ENCODE data around the gene EPS8L2.
A peak's percentile ranks its signal among the peaks of the same experiment; 100 is the strongest.
"Not testable (repeated sequence)": the region's sequence is repeated elsewhere in the genome, so short reads cannot be mapped to it uniquely, and the experiment has no call there.

Gene EPS8L2

GRCh38 chr11:689625-690024 lies 16.4 kb upstream of the EPS8L2 start:
- no peak for DNase-seq

GRCh38 chr11:690244-690643 lies 15.8 kb upstream of the EPS8L2 start:
- DNase-seq, result not testable (repeated sequence)

GRCh38 chr11:690738-691633 lies 15.0 kb upstream of the EPS8L2 start:
- DNase-seq, result peak in 4 of 56 donors; percentile 12 to 32 (median 22)

- DNase-seq, result no peak
Measured at GRCh38 chr11:691710-692590, 14.1 kb upstream of the EPS8L2 start.

- no peak for DNase-seq
Measured at GRCh38 chr11:692824-693414, 13.1 kb upstream of the EPS8L2 start.

GRCh38 chr11:693415-693831 lies 12.6 kb upstream of the EPS8L2 start:
- no peak for DNase-seq

- DNase-seq, result no peak
Measured at GRCh38 chr11:693887-694562, 12.0 kb upstream of the EPS8L2 start.

- peak; percentile 57 to 99 (median 94) for DNase-seq
Measured at GRCh38 chr11:694563-695287, 11.3 kb upstream of the EPS8L2 start, which contains the start of gene DEAF1. Gene DEAF1 (minus strand): TSS chr11:695222. CDS start chr11:695047, 175 bp downstream.

- DNase-seq, result no peak
Measured at GRCh38 chr11:695288-695537, 10.8 kb upstream of the EPS8L2 start.

- DNase-seq, result peak; percentile 76 to 99 (median 95)
Measured at GRCh38 chr11:695538-696248, 10.3 kb upstream of the EPS8L2 start, which contains the start of gene TMEM80. Gene TMEM80 (plus strand): TSS chr11:695816. CDS start chr11:695828, 12 bp downstream.

- no peak for DNase-seq
Measured at GRCh38 chr11:696955-697491, 9.0 kb upstream of the EPS8L2 start.

GRCh38 chr11:697811-698311 lies 8.2 kb upstream of the EPS8L2 start:
- DNase-seq, result no peak

GRCh38 chr11:698493-699115 lies 7.4 kb upstream of the EPS8L2 start:
- no peak for DNase-seq

- no peak for DNase-seq
Measured at GRCh38 chr11:699116-699508, 6.9 kb upstream of the EPS8L2 start.

GRCh38 chr11:699753-700152 lies 6.3 kb upstream of the EPS8L2 start:
- DNase-seq, result no peak

GRCh38 chr11:701741-702461 lies 4.1 kb upstream of the EPS8L2 start:
- DNase-seq, result no peak

- peak in 10 of 56 donors; percentile 17 to 54 (median 45) for DNase-seq
Measured at GRCh38 chr11:702462-703461, 3.3 kb upstream of the EPS8L2 start.
